K562 (cell line): ENCODE measurements around the gene TEAD4. TPM values are rescaled to one million over a fixed set of nuclear protein-coding genes. Genes with fewer than 3 reads are reported as not detected.
A peak's percentile ranks its signal among the peaks of the same experiment; 100 is the strongest.

Experiments used
- ATAC-seq: fragments of 200-7000 bp; cut with Tn5 transposase; 3 replicates; pipeline ENCODE4 v1.9.1; 2020; ENCODE audit warnings: moderate library complexity
- BruUV-seq: library from RNA; stranded (reverse); fragments of 400-500 nt; replicated peaks from 2 replicates; lab custom pipeline; 2021; lab: Mats Ljungman, UMichigan
- CTCF ChIA-PET: fragments of 300-600 bp; formaldehyde crosslinking; extraction: SDS; loops from one replicate; lab custom pipeline; 2021; ENCODE audit warnings: low intra/inter-chr PET ratio; lab: Yijun Ruan, JAX
- POLR2A ChIA-PET: fragments of 300-600, 350-650 bp; sonication (Branson Sonifier 250); formaldehyde crosslinking; extraction: SDS; loops from one replicate; lab custom pipeline; 2021; ENCODE audit warnings: antibody characterized with exemption, inconsistent platforms; lab: Yijun Ruan, JAX
- DNase-seq, 4 experiments: peaks; one replicate each; pipeline versions ENCODE4 v3.0.0 to v3.0.0-alpha.2; 2011 to 2018; ENCODE audit warnings: low spot score in 3 of 4, mixed read lengths in 3 of 4; ENCODE audit errors: extremely low read depth in 1 of 4
- FAIRE-seq: peaks from 2 replicates; lab custom pipeline; 2011; peaks lifted over from hg19 to GRCh38; lab: Jason Lieb, UNC
- H2AFZ ChIP-seq: 2 replicates; pipeline ENCODE4 v1.6.0; 2011; ENCODE audit warnings: low read depth, low read length, control low read depth, inconsistent platforms
- H3K27ac ChIP-seq: fragments of 200-600 bp; 3 replicates; pipeline ENCODE4 v1.8.0; 2011; ENCODE audit warnings: low read depth, mild to moderate bottlenecking, control low read depth, inconsistent platforms, low read length, moderate library complexity, mixed read lengths; ENCODE audit errors: extremely low read depth
- H3K27me3 ChIP-seq, 2 experiments: fragments of 300-600 bp in 1 of 2; 2 replicates in 1 of 2; 3 replicates in 1 of 2; pipeline versions ENCODE4 v1.6.0 to v1.8.0; 2011; ENCODE audit warnings: inconsistent platforms in 2 of 2, low read length in 2 of 2, mild to moderate bottlenecking in 1 of 2, mixed read lengths in 1 of 2, moderate library complexity in 1 of 2; ENCODE audit not compliant: control insufficient read depth in 2 of 2, insufficient read depth in 2 of 2
- H3K36me3 ChIP-seq: fragments of 300-600 bp; 3 replicates; pipeline ENCODE4 v1.8.0; 2011; ENCODE audit warnings: mild to moderate bottlenecking, low read length, inconsistent platforms; ENCODE audit not compliant: control insufficient read depth, insufficient read depth
- H3K4me1 ChIP-seq, 2 experiments: fragments of 200-600 bp in 1 of 2; replicated peaks in 1 of 2; 2 replicates in 1 of 2; 3 replicates in 1 of 2; pipeline versions ENCODE4 v1.5.1 to v1.8.0; 2011; ENCODE audit warnings: inconsistent platforms in 2 of 2, low read length in 2 of 2, mild to moderate bottlenecking in 1 of 2, mixed read lengths in 1 of 2, moderate library complexity in 1 of 2; ENCODE audit not compliant: control insufficient read depth in 2 of 2, insufficient read depth in 2 of 2
- H3K4me2 ChIP-seq: 2 replicates; pipeline ENCODE4 v1.6.1; 2011; ENCODE audit warnings: low read length, control low read depth, inconsistent platforms, mixed read lengths; ENCODE audit not compliant: insufficient read depth
- H3K4me3 ChIP-seq: fragments of 200-600 bp; sonication (generic), shearing (Covaris generic); 2 replicates; pipeline ENCODE4 v1.5.1; 2016; ENCODE audit warnings: control low read depth, inconsistent platforms
- H3K79me2 ChIP-seq: fragments of 200-600 bp; 3 replicates; pipeline ENCODE4 v1.8.0; 2011; ENCODE audit warnings: low read length, inconsistent platforms; ENCODE audit not compliant: control insufficient read depth, insufficient read depth
- H3K9ac ChIP-seq, 2 experiments: 2 replicates each; pipeline versions ENCODE4 v1.6.0 to v1.6.1; 2011; ENCODE audit warnings: low read depth in 2 of 2, low read length in 2 of 2, control low read depth in 1 of 2, inconsistent platforms in 1 of 2, mild to moderate bottlenecking in 1 of 2, mixed read lengths in 1 of 2; ENCODE audit not compliant: insufficient read depth in 1 of 2
- H3K9me1 ChIP-seq: one replicate; pipeline ENCODE4 v1.6.0; 2011; ENCODE audit warnings: inconsistent platforms, mild to moderate bottlenecking, low read length, moderate library complexity; ENCODE audit not compliant: control insufficient read depth, insufficient read depth
- H3K9me3 ChIP-seq: replicated peaks from 2 replicates; pipeline ENCODE4 v1.5.1; 2011; ENCODE audit warnings: low read depth, low read length, inconsistent platforms; ENCODE audit not compliant: control insufficient read depth, insufficient read depth
- H4K20me1 ChIP-seq: replicated peaks from 2 replicates; pipeline ENCODE4 v1.6.1; 2011; ENCODE audit warnings: low read length, inconsistent platforms, mixed read lengths; ENCODE audit not compliant: control insufficient read depth, insufficient read depth
- CHD4 ChIP-seq: fragments of 200-600 bp; sonication (generic); IDR thresholded peaks from 3 replicates; pipeline ENCODE4 v1.6.1; 2012; ENCODE audit warnings: low read depth, mild to moderate bottlenecking, mixed read lengths, low read length, inconsistent platforms; ENCODE audit not compliant: insufficient read depth, insufficient replicate concordance, poor library complexity, severe bottlenecking
- HDAC1 ChIP-seq, 2 experiments: fragments of 450-650 bp; IDR thresholded peaks; 2 replicates each; pipeline ENCODE4 v1.6.1; 2016 to 2017; ENCODE audit warnings: inconsistent platforms in 1 of 2, mild to moderate bottlenecking in 1 of 2, moderate library complexity in 1 of 2
- HNRNPUL1 ChIP-seq: fragments of 200-400 bp; formaldehyde crosslinking; IDR thresholded peaks from 2 replicates; pipeline ENCODE4 v1.6.1; 2017; ENCODE audit warnings: low read length
- PKNOX1 ChIP-seq: fragments of 450-650 bp; IDR thresholded peaks from 2 replicates; pipeline ENCODE4 v1.6.1; 2016
- SIN3A ChIP-seq, 2 experiments: fragments of 150-350 bp in 1 of 2; IDR thresholded peaks; 2 replicates each; pipeline ENCODE4 v1.6.1; 2011 to 2016; ENCODE audit warnings: borderline replicate concordance in 2 of 2, low read depth in 2 of 2, low read length in 2 of 2, mild to moderate bottlenecking in 2 of 2, moderate library complexity in 2 of 2; ENCODE audit not compliant: control insufficient read depth in 1 of 2
- WGBS: fragments of 100-300 bp; shearing (Covaris generic); methylation state at CpG from one replicate; pipeline ENCODE4 v1.1.6; 2016; ENCODE audit warnings: low coverage, mixed read lengths; ENCODE audit not compliant: insufficient coverage; ENCODE audit errors: missing lambda C conversion rate; 5-methylcytosine and 5-hydroxymethylcytosine counted together
- in situ Hi-C: fragments of 300-500 bp; cut with MboI; formaldehyde crosslinking; loops from 4 replicates; pipeline ENCODE4 v1.15.0; 2018; ENCODE audit warnings: inconsistent platforms, mixed read lengths
- intact Hi-C: fragments of 100-400 bp; cut with micrococcal nuclease; formaldehyde crosslinking; loops from 2 replicates; pipeline ENCODE4 v1.14.2; 2022
- polyA plus RNA-seq, 8 experiments: library from polyadenylated mRNA; depleted of rRNA in 4 of 8; stranded (reverse) in 5 of 8; unstranded in 3 of 8; fragments of >200 nt; fragmentation: Nextera tagmentation in 2 of 8; fragmentation: Illumina TruSeq in 1 of 8; extraction: Ambion mirVana in 2 of 8; extraction: Trizol in 1 of 8; gene quantifications; 2 replicates each; pipeline versions ENCODE4 v1.2.1 to v1.2.3, GENCODE V29; 2011 to 2014; ENCODE audit warnings: inconsistent platforms in 1 of 8, missing spikeins in 1 of 8
- total RNA-seq, 7 experiments: library from RNA; depleted of rRNA in 6 of 7; stranded (reverse); fragments of >200 nt in 6 of 7; fragmentation: Illumina TruSeq in 2 of 7; extraction: Trizol in 2 of 7; gene quantifications; 2 replicates each; pipeline versions ENCODE4 v1.2.1 to v1.2.3, GENCODE V29; 2011 to 2021; ENCODE audit warnings: low replicate concordance in 1 of 7
- TF ChIP-seq, protein P1 (sequence below), 2 experiments: IDR thresholded peaks; 2 replicates each; pipeline ENCODE4 v1.6.1; 2011; ENCODE audit warnings: borderline replicate concordance in 1 of 2, control low read depth in 1 of 2, low read depth in 1 of 2, low read length in 1 of 2, mild to moderate bottlenecking in 1 of 2, mixed read lengths in 1 of 2, moderate library complexity in 1 of 2; ENCODE audit not compliant: insufficient read depth in 1 of 2, insufficient read length in 1 of 2, poor library complexity in 1 of 2, severe bottlenecking in 1 of 2; ENCODE audit errors: extremely low read depth in 1 of 2

TEAD4 gene
- total and polyA plus RNA-seq, 9 of the 15 experiments (the other 6 are each of a cell fraction or from before 2014, with no cell fraction given) = 0.82 to 40.0 (median 17.0) TPM

- TF ChIP-seq, protein P1, sequence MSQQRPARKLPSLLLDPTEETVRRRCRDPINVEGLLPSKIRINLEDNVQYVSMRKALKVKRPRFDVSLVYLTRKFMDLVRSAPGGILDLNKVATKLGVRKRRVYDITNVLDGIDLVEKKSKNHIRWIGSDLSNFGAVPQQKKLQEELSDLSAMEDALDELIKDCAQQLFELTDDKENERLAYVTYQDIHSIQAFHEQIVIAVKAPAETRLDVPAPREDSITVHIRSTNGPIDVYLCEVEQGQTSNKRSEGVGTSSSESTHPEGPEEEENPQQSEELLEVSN (IDR thresholded peaks at IDR 0.05; ENCODE audit: borderline replicate concordance in 1 of 2, extremely low read depth in 1 of 2, insufficient read depth in 1 of 2, insufficient read length in 1 of 2, low read depth in 1 of 2, low read length in 1 of 2, poor library complexity in 1 of 2, severe bottlenecking in 1 of 2) = peak in 1 of 2 experiments; percentile 23
- TF ChIP-seq HDAC1 (IDR thresholded peaks at IDR 0.05) (0 out of 4 replicates have a peak, but pooled peaks of 1 of the 2 experiments have one; percentile 14), PKNOX1 (peak; percentile 40; the same call in 1 of the 2 replicates), HNRNPUL1 (no peak), SIN3A (IDR thresholded peaks at IDR 0.05; ENCODE audit: borderline replicate concordance in 2 of 2, control insufficient read depth in 1 of 2, low read depth in 2 of 2, low read length in 2 of 2) (0 out of 4 replicates have a peak, but pooled peaks of 1 of the 2 experiments have one; percentile 2), CHD4 (no peak)
- TF ChIP-seq, all 486 proteins: peak for 4
- TSS peak; percentile 67 for BruUV-seq
- intact Hi-C loops = loop anchor here (5.0 kb wide), 1 partner anchor 37 kb away; no protein-coding TSS in a partner anchor
- no peaks in the 10 kb centered on the region for H3K27me3 ChIP-seq
- peaks cover 3% of the 10 kb centered on the region; the same call in 2 of the 3 replicates for H3K36me3 ChIP-seq
- peak overlapping the region; percentile 78 for H3K27ac ChIP-seq
- no peak for FAIRE-seq
- peak; percentile 32 for ATAC-seq
- peaks cover 25 to 39% of the 10 kb centered on the region in 2 experiments; a peak in 4 of 5 replicates for H3K4me1 ChIP-seq
- in situ Hi-C loops = no loop called here
- ChIA-PET CTCF (no interaction called here), POLR2A (interaction anchor here (0.6 to 1.0 kb wide), 2 partner anchors 69 to 637 kb away, joined by 3 read pairs; no protein-coding TSS in a partner anchor)
- no peaks in the 10 kb centered on the region for H3K9me3 ChIP-seq
- H2AFZ ChIP-seq = peak overlapping the region; percentile 84
- DNase-seq = peak in 2 of 4 experiments; percentile 16 to 35
- WGBS = 2% methylated on average over 15 of the region's 18 CpGs
- peaks cover 3% of the 10 kb centered on the region for H3K9me1 ChIP-seq
- peaks cover 48% of the 10 kb centered on the region for H3K79me2 ChIP-seq
- H3K4me2 ChIP-seq = peak overlapping the region; percentile 90
- H3K4me3 ChIP-seq = peak overlapping the region; percentile 65
- peak overlapping the region; percentile 67 to 91 for H3K9ac ChIP-seq
- no peaks in the 10 kb centered on the region; the same call in 1 of the 2 replicates for H4K20me1 ChIP-seq
Measured at GRCh38 chr12:2960390-2960956, 1.3 kb downstream of the TEAD4 start.
